ENCODE data around the gene CHFR. TPM values are rescaled to one million over a fixed set of nuclear protein-coding genes. Genes with fewer than 3 reads are reported as not detected.
"Not testable (repeated sequence)": the region's sequence is repeated elsewhere in the genome, so short reads cannot be mapped to it uniquely, and the experiment has no call there.

CHFR gene
- total RNA-seq, result 100 to 1,000 TPM in 1 of 2 donors, 10 to 100 TPM in 1; 89.6 to 100 TPM
- 62.2 TPM for polyA plus RNA-seq (ENCODE audit: insufficient read depth, low read depth, low replicate concordance)
- long read RNA-seq, donor 1, partial matches to known transcripts, result 0 of 1 reads
- long read RNA-seq, donor 1, other reads (novel, unspliced or antisense), result 0 of 1 reads
- long read RNA-seq, donor 2, partial matches to known transcripts, result 0 of 1 reads
- long read RNA-seq, donor 2, other reads (novel, unspliced or antisense), result 0 of 1 reads

DNA sequence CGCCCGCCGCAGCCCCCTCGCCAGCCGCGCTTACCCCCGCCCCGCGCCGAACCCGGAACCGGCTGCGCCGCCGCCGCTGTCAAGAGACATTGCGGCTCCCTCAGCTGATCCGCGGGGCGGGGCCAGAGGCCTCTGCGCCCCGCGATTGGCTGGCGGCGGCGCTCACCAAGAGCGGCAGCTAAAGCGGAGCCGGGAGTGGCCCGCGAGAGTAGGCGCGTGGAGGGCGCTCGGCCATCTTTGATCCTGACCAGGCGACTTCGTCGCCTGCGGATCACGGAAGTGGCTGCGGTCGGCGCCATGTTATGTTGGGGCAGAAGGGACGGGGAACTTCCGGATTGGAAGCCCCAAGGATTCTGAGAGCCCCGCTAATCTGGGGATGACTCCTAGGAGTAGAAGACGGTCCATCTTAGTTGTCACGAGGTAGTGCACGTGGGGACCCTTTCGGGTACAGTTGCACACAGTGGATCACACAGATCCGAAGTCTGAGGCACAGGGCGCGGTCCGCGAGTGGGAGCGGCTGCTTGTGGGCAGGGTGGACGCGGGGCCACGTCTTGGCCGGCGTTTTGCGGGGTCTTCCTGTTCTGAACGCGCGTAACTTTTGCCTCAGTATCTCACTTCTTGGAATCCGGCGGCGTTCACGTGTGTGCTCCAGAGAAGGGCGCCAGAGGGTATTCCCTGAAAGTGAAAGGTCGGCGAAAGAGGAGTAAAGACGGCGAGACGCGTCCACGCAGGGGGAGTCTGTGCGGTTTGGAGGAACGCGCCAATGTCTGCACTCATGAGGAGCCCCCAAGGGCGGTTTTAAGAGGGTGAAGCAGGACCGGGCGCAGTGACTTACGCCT is at the start of gene CHFR:
TSS of gene CHFR (minus strand) at position 93 of the 839 bp plus-strand sequence. CDS start 277 bp downstream, outside the sequence.
- no peaks in the 10 kb centered on the region for H3K27me3 ChIP-seq
- DNase-seq, result peak; percentile 98
- intact Hi-C loops (cut with DNase I; ENCODE audit: low total_unique reads), result no loop called here
- no peaks in the 10 kb centered on the region for H3K9me3 ChIP-seq
- no peak for TF ChIP-seq POLR2A (IDR thresholded peaks at IDR 0.05)
- TF ChIP-seq, protein P1, sequence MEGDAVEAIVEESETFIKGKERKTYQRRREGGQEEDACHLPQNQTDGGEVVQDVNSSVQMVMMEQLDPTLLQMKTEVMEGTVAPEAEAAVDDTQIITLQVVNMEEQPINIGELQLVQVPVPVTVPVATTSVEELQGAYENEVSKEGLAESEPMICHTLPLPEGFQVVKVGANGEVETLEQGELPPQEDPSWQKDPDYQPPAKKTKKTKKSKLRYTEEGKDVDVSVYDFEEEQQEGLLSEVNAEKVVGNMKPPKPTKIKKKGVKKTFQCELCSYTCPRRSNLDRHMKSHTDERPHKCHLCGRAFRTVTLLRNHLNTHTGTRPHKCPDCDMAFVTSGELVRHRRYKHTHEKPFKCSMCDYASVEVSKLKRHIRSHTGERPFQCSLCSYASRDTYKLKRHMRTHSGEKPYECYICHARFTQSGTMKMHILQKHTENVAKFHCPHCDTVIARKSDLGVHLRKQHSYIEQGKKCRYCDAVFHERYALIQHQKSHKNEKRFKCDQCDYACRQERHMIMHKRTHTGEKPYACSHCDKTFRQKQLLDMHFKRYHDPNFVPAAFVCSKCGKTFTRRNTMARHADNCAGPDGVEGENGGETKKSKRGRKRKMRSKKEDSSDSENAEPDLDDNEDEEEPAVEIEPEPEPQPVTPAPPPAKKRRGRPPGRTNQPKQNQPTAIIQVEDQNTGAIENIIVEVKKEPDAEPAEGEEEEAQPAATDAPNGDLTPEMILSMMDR (IDR thresholded peaks at IDR 0.05), result no peak
- WGBS, 2 donors, result 1 to 3% methylated on average over 16 to 61 of the region's 84 CpGs
- H3K36me3 ChIP-seq (ENCODE audit: low read depth, missing control alignments), result no peaks in the 10 kb centered on the region
- peaks cover 7% of the 10 kb centered on the region for H3K4me1 ChIP-seq
- peak within 1 kb of the TSS; percentile 75 to 89 for H3K4me3 ChIP-seq
- peak within 1 kb of the TSS; percentile 94 for H3K27ac ChIP-seq

DNA sequence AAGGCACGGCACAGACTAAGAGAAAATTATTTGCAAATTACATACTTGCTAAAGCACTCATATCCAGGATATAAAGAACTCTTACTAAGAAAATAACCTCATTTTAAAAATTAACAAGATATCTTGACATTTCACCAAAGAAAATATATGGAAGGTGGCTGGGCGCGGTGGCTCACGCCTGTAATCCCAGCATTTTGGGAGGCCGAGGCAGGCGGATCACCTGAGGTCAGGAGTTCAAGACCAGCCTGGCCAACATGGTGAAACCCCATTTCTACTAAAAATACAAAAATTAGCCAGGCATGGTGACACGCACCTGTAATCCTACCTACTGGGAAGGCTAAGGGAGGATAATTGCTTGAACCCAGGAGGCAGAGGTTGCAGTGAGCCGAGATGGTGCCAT is 49.5 kb upstream of the CHFR start:
- intact Hi-C loops (cut with DNase I; ENCODE audit: low total_unique reads); H3K27me3 ChIP-seq; H3K4me3 ChIP-seq; H3K36me3 ChIP-seq (ENCODE audit: low read depth, missing control alignments); H3K27ac ChIP-seq; H3K4me1 ChIP-seq; H3K9me3 ChIP-seq; DNase-seq: not testable (repeated sequence)
- WGBS, 2 donors, result 94% methylated on average over 8 of the region's 8 CpGs

GRCh38 chr12:132936163-132936562 is 48.8 kb upstream of the CHFR start:
- Histone ChIP-seq H3K27ac (no peak overlapping the region), H3K27me3 (no peaks in the 10 kb centered on the region), H3K36me3 (ENCODE audit: low read depth, missing control alignments) (no peaks in the 10 kb centered on the region), H3K4me1 (no peaks in the 10 kb centered on the region), H3K4me3 (no peak overlapping the region), H3K9me3 (no peaks in the 10 kb centered on the region)
- WGBS, 2 donors, result 95 to 99% methylated on average over 2 of the region's 2 CpGs
- TF ChIP-seq, protein P1 (IDR thresholded peaks at IDR 0.05), result no peak
- TF ChIP-seq POLR2A (IDR thresholded peaks at IDR 0.05), result no peak
- intact Hi-C loops (cut with DNase I; ENCODE audit: low total_unique reads), result no loop called here
- no peak for DNase-seq

DNA sequence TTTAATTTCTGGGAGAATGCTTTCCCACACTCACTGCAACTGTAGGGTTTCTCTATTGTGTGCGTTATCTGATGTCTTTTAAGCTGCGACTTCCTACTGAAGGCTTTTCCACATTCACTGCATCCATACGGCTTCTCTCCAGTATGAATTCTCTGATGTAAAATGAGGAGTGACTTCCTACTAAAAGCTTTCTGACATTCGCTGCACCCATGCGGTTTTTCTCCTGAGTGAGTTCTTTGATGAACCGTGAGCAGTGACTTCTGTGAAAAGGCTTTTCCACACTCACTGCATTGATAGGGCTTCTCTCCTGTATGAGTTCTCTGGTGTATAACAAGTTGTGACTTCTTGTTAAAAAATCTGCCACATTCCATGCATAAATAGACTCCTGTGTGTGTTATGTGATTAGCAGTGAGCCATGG is 39.0 kb upstream of the CHFR start:
- no peaks in the 10 kb centered on the region for H3K4me1 ChIP-seq
- no peaks in the 10 kb centered on the region for H3K9me3 ChIP-seq
- TF ChIP-seq POLR2A (IDR thresholded peaks at IDR 0.05), result no peak
- TF ChIP-seq, protein P1 (IDR thresholded peaks at IDR 0.05), result no peak
- DNase-seq, result no peak
- intact Hi-C loops (cut with DNase I; ENCODE audit: low total_unique reads), result no loop called here
- WGBS, 2 donors, result 98 to 99% methylated on average over 6 of the region's 6 CpGs
- no peaks in the 10 kb centered on the region for H3K27me3 ChIP-seq
- no peak overlapping the region for H3K4me3 ChIP-seq
- no peaks in the 10 kb centered on the region for H3K36me3 ChIP-seq (ENCODE audit: low read depth, missing control alignments)
- H3K27ac ChIP-seq, result no peak overlapping the region

DNA sequence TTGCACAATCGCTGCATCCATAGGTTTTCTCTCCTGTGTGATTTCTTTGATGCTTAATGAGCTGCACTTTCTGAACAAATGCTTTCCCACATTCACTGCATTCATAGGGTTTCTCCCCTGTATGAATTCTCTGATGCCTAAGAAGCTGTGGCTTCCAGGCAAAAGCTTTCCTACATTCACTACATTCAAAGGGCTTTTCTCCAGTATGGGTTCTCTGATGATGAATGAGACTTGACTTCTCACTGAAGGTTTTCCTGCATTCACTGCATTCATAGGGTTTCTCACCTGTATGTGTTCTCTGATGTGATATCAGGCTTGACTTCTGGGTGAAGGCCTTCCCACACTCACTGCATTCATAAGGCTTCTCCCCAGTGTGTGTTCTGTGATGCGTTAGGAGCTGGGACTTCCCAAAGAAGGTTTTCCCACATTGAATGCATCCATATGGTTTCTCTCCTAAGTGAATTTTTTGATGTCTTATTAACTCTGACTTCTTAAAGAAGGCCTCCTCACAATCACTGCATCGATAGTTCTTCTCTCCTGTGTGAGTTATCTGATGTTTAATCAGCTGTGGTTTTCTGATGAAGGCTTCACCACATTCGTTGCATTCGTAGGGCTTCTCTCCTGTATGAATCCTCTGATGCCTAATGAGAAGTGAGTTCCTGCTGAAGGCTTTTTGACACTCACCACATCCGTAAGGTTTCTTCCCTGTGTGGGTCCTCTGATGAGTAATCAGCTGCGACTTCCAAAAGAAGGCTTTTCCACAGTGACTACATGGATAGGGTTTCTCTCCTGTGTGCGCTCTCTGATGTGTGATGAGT is 38.4 kb upstream of the CHFR start:
- Histone ChIP-seq H3K36me3 (ENCODE audit: low read depth, missing control alignments) (no peaks in the 10 kb centered on the region), H3K9me3 (no peaks in the 10 kb centered on the region), H3K27ac (no peak overlapping the region), H3K4me3 (no peak overlapping the region), H3K27me3 (no peaks in the 10 kb centered on the region), H3K4me1 (no peaks in the 10 kb centered on the region)
- 94 to 96% methylated on average over 8 of the region's 8 CpGs for WGBS, 2 donors
- intact Hi-C loops (cut with DNase I; ENCODE audit: low total_unique reads), result no loop called here
- TF ChIP-seq POLR2A (IDR thresholded peaks at IDR 0.05), result no peak
- TF ChIP-seq, protein P1 (IDR thresholded peaks at IDR 0.05), result no peak
- no peak for DNase-seq

Data from testis (tissue), 5 donors.